ENCODE data around the gene SLC16A8.

The SLC16A8 gene

GRCh38 chr22:38088629-38089473 is 4.9 kb upstream of the SLC16A8 start:
- in situ Hi-C loops (cut with HindIII; ENCODE audit: low pct_unique_long_range_greater_than_20kb, low sequenced_read_pairs) = no loop called here
- TF ChIP-seq JUND (IDR thresholded peaks at IDR 0.05; ENCODE audit: low read depth) = no peak
- DNase-seq (ENCODE audit: low read depth in 1 of 2, low spot score in 1 of 2) = no peak

GRCh38 chr22:38087855-38088254 is 3.9 kb upstream of the SLC16A8 start:
- no peak for DNase-seq (ENCODE audit: low read depth in 1 of 2, low spot score in 1 of 2)
- in situ Hi-C loops (cut with HindIII; ENCODE audit: low pct_unique_long_range_greater_than_20kb, low sequenced_read_pairs) = no loop called here
- TF ChIP-seq JUND (IDR thresholded peaks at IDR 0.05; ENCODE audit: low read depth) = no peak

DNA sequence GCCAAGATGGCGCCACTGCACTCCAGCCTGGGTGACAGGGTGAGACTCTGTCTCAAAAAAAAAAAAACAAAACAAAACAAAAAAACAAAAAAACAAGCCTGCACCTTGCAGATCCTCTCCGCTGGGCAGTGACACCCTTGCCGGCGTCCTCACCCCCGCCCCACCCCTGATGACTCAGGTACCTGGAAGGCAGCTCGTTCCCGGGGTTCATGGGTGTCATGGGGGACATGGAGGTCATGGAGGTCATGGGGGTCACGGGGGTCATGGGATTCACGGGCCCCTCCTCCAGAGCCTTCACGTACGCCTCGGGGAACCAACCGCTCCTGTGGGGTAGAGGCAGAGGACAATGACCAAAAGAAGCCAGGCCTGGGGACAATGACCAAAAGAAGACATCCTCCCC is 3.0 kb upstream of the SLC16A8 start:
- no peak for TF ChIP-seq JUND (IDR thresholded peaks at IDR 0.05; ENCODE audit: low read depth)
- no peak for DNase-seq (ENCODE audit: low read depth in 1 of 2, low spot score in 1 of 2)
- in situ Hi-C loops (cut with HindIII; ENCODE audit: low pct_unique_long_range_greater_than_20kb, low sequenced_read_pairs) = no loop called here

GRCh38 chr22:38086001-38086845 is 2.2 kb upstream of the SLC16A8 start:
- in situ Hi-C loops (cut with HindIII; ENCODE audit: low pct_unique_long_range_greater_than_20kb, low sequenced_read_pairs) = no loop called here

GRCh38 chr22:38085501-38085900 is 1.5 kb upstream of the SLC16A8 start:
- no peak for TF ChIP-seq JUND (IDR thresholded peaks at IDR 0.05; ENCODE audit: low read depth)

More at GRCh38 chr22:38086001-38086845, 2.2 kb upstream of the SLC16A8 start:
- DNase-seq (ENCODE audit: low read depth in 1 of 2, low spot score in 1 of 2) = no peak
- TF ChIP-seq JUND (IDR thresholded peaks at IDR 0.05; ENCODE audit: low read depth) = no peak

DNA sequence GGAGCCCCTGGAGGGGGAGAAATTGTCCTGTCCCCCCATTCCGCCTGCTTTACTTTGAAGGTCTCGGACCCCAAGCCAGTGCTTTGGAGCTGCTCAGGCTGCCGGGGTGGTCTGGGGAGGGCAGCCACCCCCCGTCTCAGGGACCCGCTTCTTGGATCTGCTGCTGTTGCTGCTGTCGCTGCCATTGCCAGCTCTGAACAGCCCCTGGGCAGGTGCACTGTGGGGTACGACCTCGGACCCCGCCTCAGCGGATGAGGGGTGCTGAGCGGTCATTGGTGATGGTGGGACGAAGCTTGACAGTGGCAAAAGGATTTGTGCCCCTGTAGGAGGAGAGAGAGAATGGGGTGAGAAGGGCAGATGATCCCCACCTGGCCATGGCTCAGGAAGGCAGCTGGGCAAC is 1.1 kb upstream of the SLC16A8 start:
- DNase-seq (ENCODE audit: low read depth in 1 of 2, low spot score in 1 of 2) = no peak
- TF ChIP-seq JUND (IDR thresholded peaks at IDR 0.05; ENCODE audit: low read depth) = no peak
- in situ Hi-C loops (cut with HindIII; ENCODE audit: low pct_unique_long_range_greater_than_20kb, low sequenced_read_pairs) = no loop called here

More at GRCh38 chr22:38085501-38085900, 1.5 kb upstream of the SLC16A8 start:
- no peak for DNase-seq (ENCODE audit: low read depth in 1 of 2, low spot score in 1 of 2)
- in situ Hi-C loops (cut with HindIII; ENCODE audit: low pct_unique_long_range_greater_than_20kb, low sequenced_read_pairs) = no loop called here

- no peak for DNase-seq (ENCODE audit: low read depth in 1 of 2, low spot score in 1 of 2)
- in situ Hi-C loops (cut with HindIII; ENCODE audit: low pct_unique_long_range_greater_than_20kb, low sequenced_read_pairs) = no loop called here
- TF ChIP-seq JUND (IDR thresholded peaks at IDR 0.05; ENCODE audit: low read depth) = no peak
Measured at GRCh38 chr22:38082986-38083710, 836 bp downstream of the SLC16A8 start.

DNA sequence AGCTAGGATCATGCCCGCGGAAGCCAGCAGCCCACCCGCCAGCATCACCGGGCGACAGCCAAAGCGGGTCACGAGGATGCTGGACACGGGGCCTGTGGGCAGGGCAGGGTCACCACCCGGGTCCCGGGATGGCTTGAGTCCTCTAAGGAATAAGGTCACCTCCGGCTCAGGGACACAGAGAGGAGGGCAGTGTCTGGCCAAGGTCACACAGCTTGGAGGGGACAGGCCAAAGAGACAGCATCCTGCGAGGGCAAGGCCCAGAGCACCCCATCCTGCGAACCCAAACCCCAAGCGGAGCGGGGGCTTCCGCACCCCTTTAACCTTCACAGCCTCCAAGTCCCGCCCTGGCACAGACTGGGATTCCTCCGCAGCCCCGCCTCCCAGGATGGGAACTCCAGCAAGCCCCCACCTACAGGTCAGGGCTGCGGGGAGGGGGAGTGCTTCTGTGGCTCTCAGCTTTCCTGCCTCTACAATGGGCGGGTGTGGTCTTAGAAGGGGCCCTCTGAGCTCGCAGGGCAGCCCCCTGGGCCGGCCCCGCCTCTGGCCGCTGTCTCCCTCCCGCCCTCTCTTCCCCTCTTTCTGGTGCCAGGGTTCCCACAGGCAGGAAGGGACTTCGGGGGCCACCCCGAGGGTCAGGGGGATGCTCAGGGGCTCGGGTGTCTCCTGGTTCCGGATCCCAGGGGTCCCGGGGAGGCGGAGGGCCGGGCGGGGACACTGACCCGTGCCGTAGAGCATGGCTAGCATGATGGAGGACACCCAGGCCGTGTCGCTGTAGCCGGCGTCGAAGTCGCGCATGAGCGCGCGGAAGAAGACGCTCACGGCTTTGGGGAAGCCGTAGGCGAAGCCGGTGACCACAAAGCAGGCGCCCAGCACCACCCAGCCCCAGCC is 1.8 kb downstream of the SLC16A8 start:
- in situ Hi-C loops (cut with HindIII; ENCODE audit: low pct_unique_long_range_greater_than_20kb, low sequenced_read_pairs) = no loop called here
- no peak for TF ChIP-seq JUND (IDR thresholded peaks at IDR 0.05; ENCODE audit: low read depth)
- DNase-seq (ENCODE audit: low read depth in 1 of 2, low spot score in 1 of 2) = no peak

DNA sequence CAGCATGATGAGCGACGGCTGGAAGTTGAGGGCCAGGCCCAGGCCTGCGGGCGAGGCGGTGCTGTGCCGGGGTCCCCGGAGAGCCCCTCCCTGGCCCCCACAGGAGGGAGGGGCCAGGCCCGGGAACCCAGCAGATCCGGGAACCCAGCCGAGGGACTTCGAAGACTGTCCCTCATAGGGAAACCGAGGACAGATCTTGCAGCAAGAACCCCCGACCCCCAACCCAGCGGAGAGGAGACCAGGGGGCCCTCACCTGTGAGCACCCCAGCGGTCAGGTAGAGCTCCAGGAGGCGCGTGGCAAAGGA is 2.4 kb downstream of the SLC16A8 start:
- in situ Hi-C loops (cut with HindIII; ENCODE audit: low pct_unique_long_range_greater_than_20kb, low sequenced_read_pairs) = no loop called here
- DNase-seq (ENCODE audit: low read depth in 1 of 2, low spot score in 1 of 2) = no peak
- no peak for TF ChIP-seq JUND (IDR thresholded peaks at IDR 0.05; ENCODE audit: low read depth)

DNA sequence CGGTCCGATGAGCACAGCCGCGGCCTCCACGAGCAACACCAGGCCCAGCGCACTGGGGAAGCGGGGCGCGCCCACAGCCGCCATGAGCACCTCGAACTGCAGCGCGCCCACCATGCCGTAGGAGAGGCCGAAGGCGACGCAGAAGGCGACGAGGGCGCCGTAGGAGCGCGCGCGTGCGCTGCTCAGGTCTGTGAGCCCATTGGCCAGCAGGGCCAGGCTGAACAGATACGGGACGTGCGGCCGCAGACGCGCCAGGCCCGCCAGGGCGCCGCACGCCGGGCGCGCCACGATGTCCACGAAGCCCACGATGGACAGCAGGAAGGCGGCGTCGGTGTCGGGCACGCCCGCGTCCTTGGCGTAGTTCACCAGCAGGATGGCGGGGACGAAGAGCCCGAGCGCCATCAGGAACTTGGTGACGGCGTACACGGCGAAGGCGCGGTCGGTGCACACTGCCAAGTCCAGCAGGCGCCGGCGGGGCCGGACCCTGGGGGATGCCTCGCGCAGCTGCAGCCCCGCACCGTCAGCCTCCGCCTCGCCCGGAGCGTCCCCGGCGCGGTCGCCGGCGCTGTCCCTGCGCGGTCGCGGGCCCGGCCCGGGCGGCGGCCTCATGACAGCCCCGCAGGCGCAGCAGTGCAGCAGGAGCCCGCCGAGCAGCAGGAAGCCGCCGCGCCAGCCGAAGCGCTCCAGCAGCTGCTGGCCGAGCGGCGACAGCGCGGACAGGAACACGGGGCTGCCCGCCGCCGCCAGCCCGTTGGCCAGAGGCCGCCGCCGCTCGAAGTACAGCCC is 2.9 kb downstream of the SLC16A8 start:
- no peak for DNase-seq (ENCODE audit: low read depth in 1 of 2, low spot score in 1 of 2)
- in situ Hi-C loops (cut with HindIII; ENCODE audit: low pct_unique_long_range_greater_than_20kb, low sequenced_read_pairs) = no loop called here
- no peak for TF ChIP-seq JUND (IDR thresholded peaks at IDR 0.05; ENCODE audit: low read depth)

DNA sequence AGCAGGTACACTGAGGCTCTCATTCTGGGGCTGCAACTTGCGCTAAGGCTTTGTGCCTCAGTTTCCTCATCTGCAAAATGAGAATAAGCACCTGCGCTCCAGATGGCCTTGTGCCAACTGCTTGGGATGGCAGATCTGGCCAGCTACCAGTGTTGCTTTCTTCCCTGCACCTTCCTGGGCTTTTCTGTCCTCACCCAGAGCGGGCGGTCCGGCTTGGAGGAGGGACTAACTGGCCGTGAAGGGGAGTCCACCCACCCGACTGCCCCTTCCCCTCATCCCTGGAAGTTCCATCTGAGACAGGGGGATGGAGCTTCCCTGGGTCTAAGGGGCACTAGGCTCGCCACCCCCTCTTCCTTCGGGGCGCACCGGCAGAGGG is 3.5 kb downstream of the SLC16A8 start:
- no peak for TF ChIP-seq JUND (IDR thresholded peaks at IDR 0.05; ENCODE audit: low read depth)
- in situ Hi-C loops (cut with HindIII; ENCODE audit: low pct_unique_long_range_greater_than_20kb, low sequenced_read_pairs) = no loop called here

More for the DNA sequence above, 3.5 kb downstream of the SLC16A8 start:
- no peak for DNase-seq (ENCODE audit: low read depth in 1 of 2, low spot score in 1 of 2)
